HepG2 (cell line): ENCODE data around the gene DIAPH3. TPM values are rescaled to one million over a fixed set of nuclear protein-coding genes. Genes with fewer than 3 reads are reported as not detected.

ENCODE experiments used
- ATAC-seq: fragments of 200-7000 bp; cut with Tn5 transposase; 3 replicates; pipeline ENCODE4 v1.9.1; 2020; ENCODE audit warnings: mild to moderate bottlenecking, moderate library complexity
- BruUV-seq: library from RNA; stranded (reverse); fragments of 400-500 nt; replicated peaks from 2 replicates; lab custom pipeline; 2021; lab: Mats Ljungman, UMichigan
- CTCF ChIA-PET: fragments of 300-600 bp; formaldehyde crosslinking; extraction: SDS; loops from one replicate; lab custom pipeline; 2021; ENCODE audit warnings: low total read pairs, inconsistent platforms, low intra/inter-chr PET ratio; lab: Yijun Ruan, JAX
- POLR2A ChIA-PET: fragments of 350-600 bp; sonication (Branson Sonifier 250); formaldehyde crosslinking; loops from one replicate; lab custom pipeline; 2020; ENCODE audit warnings: antibody characterized with exemption, inconsistent platforms; lab: Yijun Ruan, JAX
- DNase-seq: peaks from one replicate; pipeline ENCODE4 v3.0.0-alpha.2; 2015; ENCODE audit warnings: low spot score
- FAIRE-seq: peaks from 3 replicates; lab custom pipeline; 2011; peaks lifted over from hg19 to GRCh38; lab: Jason Lieb, UNC
- H2AFZ ChIP-seq: one replicate; pipeline ENCODE4 v1.6.1; 2011; ENCODE audit warnings: low read length, inconsistent platforms
- H3K27ac ChIP-seq: fragments of 300-600 bp; 3 replicates; pipeline ENCODE4 v1.8.0; 2011; ENCODE audit warnings: mixed run types, mild to moderate bottlenecking, mixed read lengths, low read length, inconsistent platforms; ENCODE audit not compliant: insufficient read depth; ENCODE audit errors: extremely low read length
- H3K27me3 ChIP-seq, 2 experiments: fragments of 200-600 bp in 1 of 2; 2 replicates in 1 of 2; 3 replicates in 1 of 2; pipeline versions ENCODE4 v1.6.0 to v1.8.0; 2011; ENCODE audit warnings: low read length in 2 of 2, mild to moderate bottlenecking in 2 of 2, moderate library complexity in 2 of 2, inconsistent platforms in 1 of 2; ENCODE audit not compliant: insufficient read depth in 2 of 2, control insufficient read depth in 1 of 2
- H3K36me3 ChIP-seq, 2 experiments: fragments of 200-600 bp in 1 of 2; replicated peaks in 1 of 2; 2 replicates in 1 of 2; 3 replicates in 1 of 2; pipeline versions ENCODE4 v1.5.1 to v1.8.0; 2011; ENCODE audit warnings: low read length in 2 of 2, inconsistent platforms in 1 of 2; ENCODE audit not compliant: insufficient read depth in 2 of 2, control insufficient read depth in 1 of 2
- H3K4me1 ChIP-seq: 2 replicates; pipeline ENCODE4 v1.5.1; 2012; ENCODE audit warnings: low read length, inconsistent platforms; ENCODE audit not compliant: insufficient read depth
- H3K4me2 ChIP-seq: 2 replicates; pipeline ENCODE4 v1.6.0; 2011; ENCODE audit warnings: low read depth, low read length, inconsistent platforms
- H3K4me3 ChIP-seq, 3 experiments: fragments of 200-600 bp in 1 of 3; sonication (generic), shearing (Covaris generic) in 1 of 3; replicated peaks in 1 of 3; 2 replicates each; pipeline ENCODE4 v1.5.1; 2011 to 2016; ENCODE audit warnings: low read length in 3 of 3, inconsistent platforms in 2 of 3, low read depth in 2 of 3, mild to moderate bottlenecking in 2 of 3, control low read depth in 1 of 3, mixed read lengths in 1 of 3; ENCODE audit not compliant: insufficient read depth in 1 of 3
- H3K79me2 ChIP-seq: one replicate; pipeline ENCODE4 v1.6.1; 2011; ENCODE audit warnings: low read length, inconsistent platforms; ENCODE audit not compliant: insufficient read depth
- H3K9ac ChIP-seq: 2 replicates; pipeline ENCODE4 v1.6.0; 2011; ENCODE audit warnings: mild to moderate bottlenecking, low read depth, low read length, inconsistent platforms; ENCODE audit not compliant: insufficient read depth
- H3K9me3 ChIP-seq: 2 replicates; pipeline ENCODE4 v1.5.1; 2012; ENCODE audit warnings: mild to moderate bottlenecking, low read length
- H4K20me1 ChIP-seq: 2 replicates; pipeline ENCODE4 v1.6.0; 2011; ENCODE audit warnings: inconsistent platforms, mild to moderate bottlenecking, low read length, moderate library complexity; ENCODE audit not compliant: insufficient read depth
- FOXK2 ChIP-seq: fragments of 450-650 bp; IDR thresholded peaks from 2 replicates; pipeline ENCODE4 v1.6.1; 2016
- ZBTB7A ChIP-seq: sonication (generic); formaldehyde crosslinking; IDR thresholded peaks from 2 replicates; pipeline ENCODE4 v1.8.0; 2022; ENCODE audit warnings: mild to moderate bottlenecking, missing genetic modification reagents
- ZNF292 ChIP-seq: sonication (generic); formaldehyde crosslinking; IDR thresholded peaks from 2 replicates; pipeline ENCODE4 v1.8.1; 2022; ENCODE audit warnings: mild to moderate bottlenecking, low read depth, missing genetic modification reagents, borderline replicate concordance
- in situ Hi-C: cut with HindIII; loops from 2 replicates; pipeline ENCODE4 v1.10.0; 2017; ENCODE audit warnings: low pct_unique_long_range_greater_than_20kb; ENCODE audit not compliant: extremely low pct_ligation_motif_present
- intact Hi-C: fragments of 100-400 bp; cut with micrococcal nuclease; formaldehyde crosslinking; loops from one replicate; pipeline ENCODE4 v1.10.0; 2022; ENCODE audit not compliant: unreplicated experiment
- polyA plus RNA-seq, 8 experiments: library from polyadenylated mRNA; depleted of rRNA in 3 of 8; stranded (reverse) in 7 of 8; unstranded in 1 of 8; fragments of >200 nt; fragmentation: Illumina TruSeq in 4 of 8; extraction: Trizol in 4 of 8; gene quantifications; 2 replicates each; pipeline versions ENCODE4 v1.2.1 to v1.2.3, GENCODE V29; 2011 to 2016; ENCODE audit warnings: low read depth in 4 of 8, missing spikeins in 1 of 8, mixed read lengths in 1 of 8; ENCODE audit not compliant: insufficient read depth in 1 of 8
- total RNA-seq, 5 experiments: library from RNA; depleted of rRNA; stranded (reverse); fragments of >200 nt; fragmentation: Illumina TruSeq; extraction: Trizol; gene quantifications; 2 replicates each; pipeline ENCODE4 v1.2.3, GENCODE V29; 2016; ENCODE audit warnings: low read depth in 1 of 5
- TF ChIP-seq, protein P1 (sequence below): IDR thresholded peaks from 2 replicates; pipeline ENCODE4 v1.6.1; 2012; ENCODE audit warnings: low read depth, low read length, improper control_type of control experiment

Gene DIAPH3
- total and polyA plus RNA-seq, 2 of the 13 experiments (the other 11 are each of a cell fraction or from before 2014, with no cell fraction given) = 4.0 to 9.3 TPM

DNA sequence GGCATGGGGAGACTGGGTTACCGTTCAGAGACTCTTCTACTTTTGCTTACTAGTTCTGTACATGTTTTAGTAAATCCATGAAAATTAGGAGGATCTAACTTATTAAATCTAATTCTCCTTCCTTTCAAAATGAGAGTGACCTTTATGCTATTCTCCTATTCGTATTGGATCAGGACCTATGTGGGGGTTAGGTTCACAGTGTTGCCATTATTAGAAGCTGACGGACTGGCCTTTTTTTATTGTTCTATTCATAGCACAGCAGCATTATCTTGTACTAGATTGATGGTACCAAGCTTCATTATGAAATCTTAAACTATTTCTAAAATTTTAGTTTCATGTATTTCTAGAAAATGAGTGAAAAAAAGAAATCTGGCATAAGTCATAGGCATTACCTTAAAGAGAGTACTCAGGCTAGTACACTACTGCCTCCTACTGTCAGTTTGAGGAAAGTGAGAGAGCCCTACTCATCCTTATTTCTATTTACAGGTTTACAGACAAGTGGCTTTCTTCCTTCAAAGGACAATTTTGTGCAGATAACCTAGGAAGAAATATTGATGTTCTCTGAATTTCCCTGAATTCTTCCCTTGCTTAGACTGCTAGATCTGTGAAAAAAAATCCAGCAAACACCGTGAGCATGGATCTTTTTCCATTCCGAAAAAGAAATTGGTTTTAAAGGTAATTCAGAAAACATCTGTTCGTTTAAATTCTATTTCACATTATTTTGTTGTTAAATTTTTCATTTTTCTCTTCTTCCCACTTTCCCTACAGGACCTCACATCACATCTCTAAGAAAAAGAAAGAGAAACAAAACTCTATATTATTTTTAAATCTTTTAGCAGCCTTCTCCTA is 485.5 kb downstream of the DIAPH3 start (continued):
- TF ChIP-seq, protein P1, sequence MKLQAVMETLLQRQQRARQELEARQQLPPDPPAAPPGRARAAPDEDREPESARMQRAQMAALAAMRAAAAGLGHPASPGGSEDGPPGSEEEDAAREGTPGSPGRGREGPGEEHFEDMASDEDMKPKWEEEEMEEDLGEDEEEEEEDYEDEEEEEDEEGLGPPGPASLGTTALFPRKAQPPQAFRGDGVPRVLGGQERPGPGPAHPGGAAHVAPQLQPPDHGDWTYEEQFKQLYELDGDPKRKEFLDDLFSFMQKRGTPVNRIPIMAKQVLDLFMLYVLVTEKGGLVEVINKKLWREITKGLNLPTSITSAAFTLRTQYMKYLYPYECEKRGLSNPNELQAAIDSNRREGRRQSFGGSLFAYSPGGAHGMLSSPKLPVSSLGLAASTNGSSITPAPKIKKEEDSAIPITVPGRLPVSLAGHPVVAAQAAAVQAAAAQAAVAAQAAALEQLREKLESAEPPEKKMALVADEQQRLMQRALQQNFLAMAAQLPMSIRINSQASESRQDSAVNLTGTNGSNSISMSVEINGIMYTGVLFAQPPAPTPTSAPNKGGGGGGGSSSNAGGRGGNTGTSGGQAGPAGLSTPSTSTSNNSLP = no peak

DNA sequence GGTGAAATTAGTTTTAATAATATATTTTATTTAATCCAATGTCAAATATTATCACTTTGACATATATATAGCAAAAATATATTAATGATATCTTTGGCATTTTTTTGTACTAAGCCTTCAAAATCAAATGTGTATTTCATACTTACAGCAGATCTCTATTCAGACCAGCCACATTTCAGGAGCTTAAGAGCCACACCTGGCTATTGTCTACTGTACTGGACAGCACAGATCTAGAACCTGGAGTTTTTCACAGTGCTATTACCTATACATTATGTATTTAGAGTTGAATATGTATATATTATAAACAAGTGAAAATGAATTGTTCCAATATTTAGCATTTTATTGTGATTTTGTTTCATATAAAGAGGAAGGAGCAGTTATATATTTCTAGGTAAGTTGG is 486.3 kb downstream of the DIAPH3 start:
- Histone ChIP-seq H3K36me3 (no peaks in the 10 kb centered on the region), H3K4me1 (no peaks in the 10 kb centered on the region), H3K27ac (no peak overlapping the region), H4K20me1 (no peaks in the 10 kb centered on the region), H3K4me3 (no peak overlapping the region), H3K4me2 (no peak overlapping the region), H3K9ac (no peak overlapping the region), H3K9me3 (no peaks in the 10 kb centered on the region), H2AFZ (no peak overlapping the region), H3K79me2 (no peaks in the 10 kb centered on the region), H3K27me3 (no peaks in the 10 kb centered on the region)
- FAIRE-seq (no peak), ATAC-seq (no peak), DNase-seq (no peak)
- POLR2A ChIA-PET = no interaction called here
- intact Hi-C loops = no loop called here
- in situ Hi-C loops = loop anchor here (5.0 kb wide), 1 partner anchor 285 kb away; no protein-coding TSS in a partner anchor
- no TSS peak for BruUV-seq
- TF ChIP-seq ZNF292 (CRISPR knock-in tag) (no peak), ZBTB7A (CRISPR knock-in tag) (no peak), FOXK2 (no peak)
- CTCF ChIA-PET = interaction anchor here (2.4 kb wide), 1 partner anchor 286 kb away, joined by 16 read pairs; no protein-coding TSS in a partner anchor
